IMR-90 (cell line): ENCODE results near the gene PJA2. TPM values are rescaled to one million over a fixed set of nuclear protein-coding genes. Genes with fewer than 3 reads are reported as not detected.

Experiments
- ATAC-seq: fragments of 200-7000 bp; cut with Tn5 transposase; 2 replicates; pipeline ENCODE4 v1.9.1; 2020; ENCODE audit warnings: low read depth, mild to moderate bottlenecking, moderate library complexity
- BruUV-seq: library from RNA; stranded (reverse); fragments of 400-500 nt; replicated peaks from 2 replicates; lab custom pipeline; 2021; lab: Mats Ljungman, UMichigan
- CTCF ChIA-PET: fragments of 300-600 bp; formaldehyde crosslinking; extraction: SDS; loops from one replicate; lab custom pipeline; 2021; ENCODE audit warnings: antibody characterized with exemption; lab: Yijun Ruan, JAX
- POLR2A ChIA-PET: fragments of 300-600 bp; sonication (Branson Sonifier 250); formaldehyde crosslinking; loops from one replicate; lab custom pipeline; 2022; ENCODE audit warnings: antibody characterized with exemption; ENCODE audit not compliant: unreplicated experiment; lab: Charles Lee
- DNase-seq: peaks from one replicate; pipeline ENCODE4 v3.0.0; 2013
- H2AFZ ChIP-seq: replicated peaks from 2 replicates; pipeline ENCODE3; 2013; ENCODE audit warnings: low read length, mild to moderate bottlenecking; ENCODE audit not compliant: poor library complexity
- H2AK5ac ChIP-seq: 2 replicates; pipeline ENCODE4 v1.6.1; 2013; ENCODE audit warnings: low read depth, low read length, inconsistent platforms
- H2AK9ac ChIP-seq: replicated peaks from 2 replicates; pipeline ENCODE3; 2013; ENCODE audit warnings: mild to moderate bottlenecking, low read depth, low read length, moderate library complexity; ENCODE audit not compliant: poor library complexity
- H2BK120ac ChIP-seq: 2 replicates; pipeline ENCODE4 v1.6.1; 2013; ENCODE audit warnings: low read depth, low read length, inconsistent platforms
- H2BK15ac ChIP-seq: 3 replicates; pipeline ENCODE4 v1.6.1; 2013; ENCODE audit warnings: low read depth, low read length, inconsistent platforms
- H2BK20ac ChIP-seq: 2 replicates; pipeline ENCODE4 v1.6.1; 2013; ENCODE audit warnings: low read depth, mild to moderate bottlenecking, inconsistent platforms, low read length, moderate library complexity
- H2BK5ac ChIP-seq: 2 replicates; pipeline ENCODE4 v1.6.1; 2013; ENCODE audit warnings: mild to moderate bottlenecking, low read depth, low read length, inconsistent platforms; ENCODE audit not compliant: poor library complexity, severe bottlenecking
- H3K14ac ChIP-seq: replicated peaks from 2 replicates; pipeline ENCODE4 v1.6.1; 2013; ENCODE audit warnings: low read depth, low read length, inconsistent platforms
- H3K18ac ChIP-seq: 2 replicates; pipeline ENCODE4 v1.6.1; 2013; ENCODE audit warnings: low read depth, low read length, control low read depth
- H3K23ac ChIP-seq: 2 replicates; pipeline ENCODE4 v1.6.1; 2013; ENCODE audit warnings: low read depth, low read length, inconsistent platforms
- H3K27ac ChIP-seq: 2 replicates; pipeline ENCODE4 v1.5.1; 2013; ENCODE audit warnings: mild to moderate bottlenecking, control low read depth, low read length; ENCODE audit not compliant: insufficient read depth
- H3K27me3 ChIP-seq: 2 replicates; pipeline ENCODE4 v1.6.1; 2013; ENCODE audit warnings: low read length; ENCODE audit not compliant: control insufficient read depth, insufficient read depth
- H3K36me3 ChIP-seq: 2 replicates; pipeline ENCODE4 v1.6.1; 2013; ENCODE audit warnings: low read length, mixed read lengths; ENCODE audit not compliant: control insufficient read depth, insufficient read depth
- H3K4ac ChIP-seq: 2 replicates; pipeline ENCODE4 v1.6.1; 2013; ENCODE audit warnings: low read depth, low read length, inconsistent platforms
- H3K4me1 ChIP-seq: 2 replicates; pipeline ENCODE4 v1.6.1; 2013; ENCODE audit warnings: low read length, mixed read lengths; ENCODE audit not compliant: control insufficient read depth, insufficient read depth
- H3K4me2 ChIP-seq: 2 replicates; pipeline ENCODE4 v1.6.1; 2013; ENCODE audit warnings: low read depth, mild to moderate bottlenecking, control low read depth, low read length, moderate library complexity
- H3K4me3 ChIP-seq: 2 replicates; pipeline ENCODE4 v1.5.1; 2013; ENCODE audit warnings: low read depth, mild to moderate bottlenecking, control low read depth, low read length, moderate library complexity; ENCODE audit not compliant: insufficient read depth
- H3K56ac ChIP-seq: 2 replicates; pipeline ENCODE4 v1.6.1; 2013; ENCODE audit warnings: low read length, inconsistent platforms; ENCODE audit not compliant: insufficient read depth; ENCODE audit errors: extremely low read depth
- H3K79me1 ChIP-seq, 2 experiments: 2 replicates each; pipeline ENCODE4 v1.6.1; 2013; ENCODE audit warnings: low read length in 2 of 2, inconsistent platforms in 1 of 2, low read depth in 1 of 2
- H3K9ac ChIP-seq: 2 replicates; pipeline ENCODE4 v1.6.1; 2013; ENCODE audit warnings: low read depth, low read length, control low read depth
- H3K9me1 ChIP-seq: 2 replicates; pipeline ENCODE4 v1.6.1; 2013; ENCODE audit warnings: low read length, inconsistent platforms; ENCODE audit not compliant: insufficient read depth
- H3K9me3 ChIP-seq: 2 replicates; pipeline ENCODE4 v1.6.1; 2013; ENCODE audit warnings: low read length; ENCODE audit not compliant: control insufficient read depth, insufficient read depth
- H4K20me1 ChIP-seq: 2 replicates; pipeline ENCODE4 v1.6.1; 2013; ENCODE audit warnings: low read length, inconsistent platforms; ENCODE audit not compliant: insufficient read depth
- H4K5ac ChIP-seq: 2 replicates; pipeline ENCODE4 v1.6.1; 2013; ENCODE audit warnings: mild to moderate bottlenecking, low read depth, low read length, control low read depth
- H4K8ac ChIP-seq, 2 experiments: 2 replicates each; pipeline ENCODE4 v1.6.1; 2013; ENCODE audit warnings: low read depth in 2 of 2, low read length in 2 of 2, control low read depth in 1 of 2, inconsistent platforms in 1 of 2
- H4K91ac ChIP-seq: 2 replicates; pipeline ENCODE4 v1.6.1; 2013; ENCODE audit warnings: low read depth, low read length, inconsistent platforms; ENCODE audit not compliant: insufficient read depth
- BHLHE40 ChIP-seq: fragments of 150-350 bp; IDR thresholded peaks from 2 replicates; pipeline ENCODE4 v1.6.1; 2016; ENCODE audit warnings: mild to moderate bottlenecking, low read depth, low read length
- CEBPB ChIP-seq: IDR thresholded peaks from 2 replicates; pipeline ENCODE4 v1.6.1; 2012; ENCODE audit warnings: low read depth, low read length, improper control_type of control experiment
- CHD1 ChIP-seq: IDR thresholded peaks from 2 replicates; pipeline ENCODE4 v1.6.1; 2012; ENCODE audit warnings: low read depth, low read length, improper control_type of control experiment
- CTCF ChIP-seq: conservative IDR thresholded peaks from 2 replicates; pipeline ENCODE4 v1.5.1; 2012; ENCODE audit warnings: mild to moderate bottlenecking, low read depth, low read length, improper control_type of control experiment
- FOS ChIP-seq: fragments of 150-350 bp; IDR thresholded peaks from 2 replicates; pipeline ENCODE4 v1.6.1; 2016; ENCODE audit warnings: low read depth, low read length
- MAFK ChIP-seq: IDR thresholded peaks from 2 replicates; pipeline ENCODE4 v1.6.1; 2012; ENCODE audit warnings: low read depth, low read length, improper control_type of control experiment
- MAZ ChIP-seq: IDR thresholded peaks from 2 replicates; pipeline ENCODE4 v1.6.1; 2012; ENCODE audit warnings: low read depth, mild to moderate bottlenecking, low read length, improper control_type of control experiment, moderate library complexity, borderline replicate concordance
- MXI1 ChIP-seq: IDR thresholded peaks from 2 replicates; pipeline ENCODE4 v1.6.1; 2012; ENCODE audit warnings: low read depth, mild to moderate bottlenecking, low read length, moderate library complexity, borderline replicate concordance
- NFE2L2 ChIP-seq: fragments of 150-350 bp; IDR thresholded peaks from 2 replicates; pipeline ENCODE4 v1.6.1; 2016; ENCODE audit warnings: low read depth, mild to moderate bottlenecking, low read length
- POLR2A ChIP-seq: IDR thresholded peaks from 2 replicates; pipeline ENCODE4 v1.6.1; 2012; ENCODE audit warnings: mild to moderate bottlenecking, low read depth, low read length
- RAD21 ChIP-seq: IDR thresholded peaks from 2 replicates; pipeline ENCODE4 v1.6.1; 2012; ENCODE audit warnings: low read length, improper control_type of control experiment
- RCOR1 ChIP-seq: IDR thresholded peaks from 2 replicates; pipeline ENCODE4 v1.6.1; 2012; ENCODE audit warnings: mild to moderate bottlenecking, low read length, improper control_type of control experiment; ENCODE audit not compliant: insufficient replicate concordance
- RFX5 ChIP-seq: IDR thresholded peaks from 2 replicates; pipeline ENCODE4 v1.8.0; 2012; ENCODE audit warnings: low read depth, mild to moderate bottlenecking, low read length, moderate library complexity
- SMC3 ChIP-seq: fragments of 150-350 bp; IDR thresholded peaks from 2 replicates; pipeline ENCODE4 v1.6.1; 2016; ENCODE audit warnings: low read depth, mild to moderate bottlenecking, antibody characterized with exemption, low read length, moderate library complexity
- USF2 ChIP-seq: fragments of 150-350 bp; IDR thresholded peaks from 2 replicates; pipeline ENCODE4 v1.6.1; 2017; ENCODE audit warnings: mild to moderate bottlenecking, antibody characterized with exemption, low read length, low read depth
- WGBS, 2 experiments: methylation state at CpG; one replicate each; pipeline versions ENCODE4 v1.1.5 to v1.1.7; 2013; ENCODE audit warnings: missing lambda C conversion rate in 2 of 2; ENCODE audit not compliant: insufficient read length in 1 of 2; ENCODE audit errors: extremely low coverage in 2 of 2; 5-methylcytosine and 5-hydroxymethylcytosine counted together
- dilution Hi-C: fragments of 300-500 bp; cut with HindIII; formaldehyde crosslinking; loops from one replicate; pipeline ENCODE4 v1.14.3; 2018; ENCODE audit warnings: low sequenced_read_pairs; ENCODE audit not compliant: unreplicated experiment
- in situ Hi-C: fragments of 300-500 bp; cut with MboI; formaldehyde crosslinking; loops from 3 replicates; pipeline ENCODE4 v1.14.3; 2019; ENCODE audit warnings: low sequenced_read_pairs, inconsistent platforms, mixed read lengths
- intact Hi-C: fragments of 100-400 bp; cut with micrococcal nuclease; formaldehyde crosslinking; loops from 2 replicates; pipeline ENCODE4 v1.10.0; 2022
- polyA plus RNA-seq, 3 experiments: library from polyadenylated mRNA; depleted of rRNA; stranded (reverse); fragments of >200 nt; gene quantifications; 2 replicates each; pipeline ENCODE4 v1.2.3, GENCODE V29; 2012; ENCODE audit warnings: low replicate concordance in 1 of 3
- total RNA-seq: library from RNA; depleted of rRNA; stranded (reverse); fragments of >200 nt; gene quantifications from 2 replicates; pipeline ENCODE4 v1.2.3, GENCODE V29; 2012
- TF ChIP-seq, protein P1 (sequence below): fragments of 150-350 bp; IDR thresholded peaks from 2 replicates; pipeline ENCODE4 v1.6.1; 2016; ENCODE audit warnings: low read depth, mild to moderate bottlenecking, low read length, moderate library complexity, borderline replicate concordance

Gene PJA2
- total and polyA plus RNA-seq, 2 of the 4 experiments (the other 2 are of a cell fraction): 42.3 to 70.6 TPM

- H3K4me3 ChIP-seq: no peak overlapping the region
- ChIA-PET POLR2A (no interaction called here), CTCF (interaction anchor here (0.6 kb wide), 1 partner anchor 921 kb away, joined by 3 read pairs; no protein-coding TSS in a partner anchor)
- in situ Hi-C loops (no loop called here), intact Hi-C loops (no loop called here), dilution Hi-C loops (no loop called here)
- no peak overlapping the region for H3K9ac ChIP-seq
- TF ChIP-seq CTCF (no peak), CHD1 (no peak), FOS (no peak), RFX5 (no peak), POLR2A (no peak), NFE2L2 (no peak), MAFK (no peak), MAZ (no peak), MXI1 (no peak), SMC3 (no peak), USF2 (no peak), RAD21 (no peak), RCOR1 (no peak), BHLHE40 (no peak), CEBPB (no peak)
- TF ChIP-seq, protein P1, sequence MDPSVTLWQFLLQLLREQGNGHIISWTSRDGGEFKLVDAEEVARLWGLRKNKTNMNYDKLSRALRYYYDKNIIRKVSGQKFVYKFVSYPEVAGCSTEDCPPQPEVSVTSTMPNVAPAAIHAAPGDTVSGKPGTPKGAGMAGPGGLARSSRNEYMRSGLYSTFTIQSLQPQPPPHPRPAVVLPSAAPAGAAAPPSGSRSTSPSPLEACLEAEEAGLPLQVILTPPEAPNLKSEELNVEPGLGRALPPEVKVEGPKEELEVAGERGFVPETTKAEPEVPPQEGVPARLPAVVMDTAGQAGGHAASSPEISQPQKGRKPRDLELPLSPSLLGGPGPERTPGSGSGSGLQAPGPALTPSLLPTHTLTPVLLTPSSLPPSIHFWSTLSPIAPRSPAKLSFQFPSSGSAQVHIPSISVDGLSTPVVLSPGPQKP: no peak
- no peaks in the 10 kb centered on the region for H3K9me1 ChIP-seq
- no peak overlapping the region for H3K4me2 ChIP-seq
- BruUV-seq: no TSS peak
- ATAC-seq: no peak
- H2AFZ ChIP-seq: no peak overlapping the region
- no peak overlapping the region for H4K8ac ChIP-seq
- no peak overlapping the region for H3K23ac ChIP-seq
- H3K4me1 ChIP-seq: peaks cover 3% of the 10 kb centered on the region; the same call in 1 of the 2 replicates
- H2AK5ac ChIP-seq: no peak overlapping the region
- no peaks in the 10 kb centered on the region for H3K27me3 ChIP-seq
- no peak overlapping the region for H2BK5ac ChIP-seq
- H3K27ac ChIP-seq: no peak overlapping the region
- no peaks in the 10 kb centered on the region for H4K20me1 ChIP-seq
- no peak overlapping the region for H2BK20ac ChIP-seq
- no peaks in the 10 kb centered on the region for H3K79me1 ChIP-seq
- no peak overlapping the region for H3K56ac ChIP-seq
- no CpG with 5 or more reads among the region's 1 CpG for WGBS, 2 experiments
- no peak overlapping the region for H3K4ac ChIP-seq
- DNase-seq: peak; percentile 34
- no peak overlapping the region for H2AK9ac ChIP-seq
- H3K14ac ChIP-seq: no peak overlapping the region
- no peaks in the 10 kb centered on the region for H3K36me3 ChIP-seq
- no peaks in the 10 kb centered on the region for H3K9me3 ChIP-seq
- no peak overlapping the region for H4K91ac ChIP-seq
- no peak overlapping the region for H2BK15ac ChIP-seq
- H4K5ac ChIP-seq: no peak overlapping the region
- no peak overlapping the region for H2BK120ac ChIP-seq
- H3K18ac ChIP-seq: no peak overlapping the region
Observed at GRCh38 chr5:109452661-109453060, 42.9 kb upstream of the PJA2 start.
